ENCODE measurements around the gene RDH5.

The RDH5 gene, protein sequence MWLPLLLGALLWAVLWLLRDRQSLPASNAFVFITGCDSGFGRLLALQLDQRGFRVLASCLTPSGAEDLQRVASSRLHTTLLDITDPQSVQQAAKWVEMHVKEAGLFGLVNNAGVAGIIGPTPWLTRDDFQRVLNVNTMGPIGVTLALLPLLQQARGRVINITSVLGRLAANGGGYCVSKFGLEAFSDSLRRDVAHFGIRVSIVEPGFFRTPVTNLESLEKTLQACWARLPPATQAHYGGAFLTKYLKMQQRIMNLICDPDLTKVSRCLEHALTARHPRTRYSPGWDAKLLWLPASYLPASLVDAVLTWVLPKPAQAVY

DNA sequence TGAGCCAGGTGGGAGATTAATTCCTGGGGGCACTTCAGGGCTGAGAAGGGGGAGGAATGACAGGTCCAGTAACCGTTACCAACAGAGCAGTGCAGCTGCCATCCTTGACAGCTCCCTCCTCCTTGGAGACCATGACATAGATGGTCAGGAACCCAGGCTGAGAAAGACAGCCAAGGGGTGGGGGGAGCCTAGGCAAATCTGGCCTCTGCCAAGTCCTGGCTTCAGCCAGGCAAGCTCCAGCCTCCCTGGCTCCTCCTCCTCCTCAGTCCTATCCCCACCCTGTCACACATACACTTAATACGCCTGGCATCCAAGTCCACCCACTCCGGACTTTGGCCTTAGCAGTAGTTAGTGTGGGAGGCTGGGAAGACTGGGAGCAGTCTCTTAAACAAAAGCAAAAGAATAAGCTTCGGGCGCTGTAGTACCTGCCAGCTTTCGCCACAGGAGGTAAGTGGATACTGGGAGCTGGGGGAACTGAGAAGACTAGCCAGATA is at the start of gene RDH5:
Gene RDH5, plus strand, starts transcription at position 323 of the 494 bp plus-strand sequence. CDS start 792 bp downstream, outside the sequence.
- no peak for DNase-seq

DNA sequence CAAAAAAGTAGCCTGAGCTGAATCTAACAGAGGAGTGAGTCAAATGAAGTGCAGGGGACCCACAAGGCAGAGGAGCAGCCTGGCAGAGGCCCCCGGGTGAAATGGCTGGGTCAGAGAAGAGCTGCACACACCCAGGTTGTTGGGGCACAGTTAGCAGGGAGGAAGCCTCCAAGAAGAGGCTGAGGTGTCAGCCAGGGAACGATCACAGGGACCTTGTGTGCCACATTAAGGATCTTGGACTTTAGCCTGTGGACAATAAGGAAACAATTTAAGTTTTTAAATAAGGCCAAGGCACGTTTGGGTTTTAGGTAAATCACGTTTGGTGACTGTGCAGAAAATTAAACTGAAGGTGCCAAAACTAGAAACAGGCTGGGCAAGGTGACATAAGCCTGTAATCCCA is 48.4 kb upstream of the RDH5 start:
- no peak for DNase-seq

DNA sequence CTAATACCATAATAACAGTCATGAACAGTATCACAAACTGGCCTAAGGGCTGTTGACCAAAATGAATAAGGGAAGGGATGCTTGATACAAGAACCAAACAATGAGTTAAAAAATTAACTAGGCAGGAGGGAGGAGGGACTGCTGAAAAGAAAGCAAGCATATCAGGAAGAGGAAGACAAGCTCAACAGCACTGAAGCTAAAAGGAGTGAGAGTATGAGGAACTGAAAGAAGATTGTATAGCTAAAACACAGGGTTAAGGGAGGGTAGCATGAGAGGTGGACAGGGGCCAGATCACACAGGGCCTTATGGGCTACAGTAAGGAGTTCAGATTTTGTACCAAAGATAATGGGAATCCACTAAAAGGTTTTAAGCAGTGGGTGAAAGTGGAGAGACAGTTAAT is 46.6 kb upstream of the RDH5 start:
- DNase-seq: no peak

DNA sequence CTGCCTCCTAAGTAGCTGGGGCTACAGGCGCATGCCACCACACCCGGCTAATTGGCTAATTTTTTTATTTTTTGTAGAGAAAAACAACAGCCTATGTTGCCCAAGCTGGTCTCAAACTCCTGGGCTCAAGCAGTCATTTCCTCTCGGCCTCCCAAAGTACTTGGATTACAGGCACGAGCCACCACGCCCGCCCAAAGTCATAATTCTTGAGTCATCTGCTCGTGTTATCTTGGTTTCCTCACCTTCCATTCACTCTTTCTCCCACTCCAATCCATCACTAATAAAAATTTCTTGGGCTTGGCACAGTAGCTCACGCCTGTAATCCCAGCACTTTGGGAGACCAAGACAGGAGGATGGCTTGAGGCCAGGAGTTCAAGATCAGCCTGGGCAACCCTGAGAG is 44.5 kb upstream of the RDH5 start:
- no peak for DNase-seq

DNA sequence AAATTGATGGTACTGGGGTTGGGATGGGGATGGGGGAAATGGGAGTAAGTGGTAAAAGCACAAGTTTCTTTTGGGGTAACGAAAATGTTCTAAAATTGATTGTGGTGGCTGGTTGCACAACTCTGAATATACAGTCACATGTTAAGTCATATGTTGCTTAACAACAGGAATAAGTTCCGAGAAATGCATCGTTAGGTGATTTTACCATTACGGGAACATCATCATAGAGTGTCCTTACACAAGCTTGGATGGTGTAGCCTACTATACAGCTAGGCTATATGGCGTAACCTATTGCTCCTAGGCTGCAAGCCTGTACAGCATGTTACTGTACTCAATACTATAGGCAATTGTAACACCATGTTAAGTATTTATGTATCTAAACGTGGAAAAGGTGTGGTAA is 43.5 kb upstream of the RDH5 start:
- no peak for DNase-seq

DNA sequence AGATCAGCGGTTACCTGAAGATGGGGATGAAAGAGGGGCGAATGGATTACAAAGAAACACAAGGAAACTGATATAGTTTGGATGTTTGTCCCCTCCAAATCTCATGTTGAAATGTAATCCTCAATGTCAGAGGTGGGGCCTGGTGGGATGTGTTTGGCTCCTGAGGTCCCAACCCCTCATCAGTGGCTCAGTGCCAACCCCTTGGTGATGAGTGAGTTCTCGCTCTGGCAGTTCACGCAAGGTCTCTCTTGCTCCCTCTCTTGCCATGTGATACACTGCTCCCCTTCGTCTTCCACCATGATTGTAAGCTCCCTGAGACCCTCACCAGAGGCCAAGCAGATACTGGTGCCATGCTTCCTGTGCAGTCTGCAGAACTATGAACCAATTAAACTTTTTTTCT is 40.5 kb upstream of the RDH5 start:
- DNase-seq: no peak

DNA sequence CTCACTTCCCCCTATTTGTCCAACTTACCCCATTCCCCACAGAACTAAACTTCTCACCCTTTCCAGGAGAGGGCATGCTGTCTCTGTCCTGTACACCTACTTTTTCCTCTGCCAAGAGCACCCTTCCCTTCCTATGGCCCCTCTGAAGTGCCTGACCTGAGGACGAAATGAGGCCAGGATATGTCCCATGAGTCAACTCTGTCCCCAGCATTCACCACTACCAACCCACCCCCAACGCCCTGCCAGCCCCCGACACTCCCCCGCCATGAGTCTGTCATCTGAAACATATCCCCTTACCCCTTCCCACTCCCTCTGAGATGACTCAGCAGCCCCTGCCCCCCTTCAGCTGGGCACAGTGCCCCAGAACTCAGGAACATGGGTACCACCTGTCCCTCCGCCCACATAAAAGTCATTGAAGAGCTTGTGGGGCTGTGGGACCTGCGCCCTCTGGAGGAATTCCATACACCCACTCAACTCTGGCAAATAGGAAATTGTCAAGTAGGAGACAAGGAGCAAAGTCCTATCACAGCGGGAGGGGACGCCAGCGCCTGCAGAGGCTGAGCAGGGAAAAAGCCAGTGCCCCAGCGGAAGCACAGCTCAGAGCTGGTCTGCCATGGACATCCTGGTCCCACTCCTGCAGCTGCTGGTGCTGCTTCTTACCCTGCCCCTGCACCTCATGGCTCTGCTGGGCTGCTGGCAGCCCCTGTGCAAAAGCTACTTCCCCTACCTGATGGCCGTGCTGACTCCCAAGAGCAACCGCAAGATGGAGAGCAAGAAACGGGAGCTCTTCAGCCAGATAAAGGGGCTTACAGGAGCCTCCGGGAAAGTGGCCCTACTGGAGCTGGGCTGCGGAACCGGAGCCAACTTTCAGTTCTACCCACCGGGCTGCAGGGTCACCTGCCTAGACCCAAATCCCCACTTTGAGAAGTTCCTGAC is 38.8 kb upstream of the RDH5 start:
- DNase-seq: no peak

DNA sequence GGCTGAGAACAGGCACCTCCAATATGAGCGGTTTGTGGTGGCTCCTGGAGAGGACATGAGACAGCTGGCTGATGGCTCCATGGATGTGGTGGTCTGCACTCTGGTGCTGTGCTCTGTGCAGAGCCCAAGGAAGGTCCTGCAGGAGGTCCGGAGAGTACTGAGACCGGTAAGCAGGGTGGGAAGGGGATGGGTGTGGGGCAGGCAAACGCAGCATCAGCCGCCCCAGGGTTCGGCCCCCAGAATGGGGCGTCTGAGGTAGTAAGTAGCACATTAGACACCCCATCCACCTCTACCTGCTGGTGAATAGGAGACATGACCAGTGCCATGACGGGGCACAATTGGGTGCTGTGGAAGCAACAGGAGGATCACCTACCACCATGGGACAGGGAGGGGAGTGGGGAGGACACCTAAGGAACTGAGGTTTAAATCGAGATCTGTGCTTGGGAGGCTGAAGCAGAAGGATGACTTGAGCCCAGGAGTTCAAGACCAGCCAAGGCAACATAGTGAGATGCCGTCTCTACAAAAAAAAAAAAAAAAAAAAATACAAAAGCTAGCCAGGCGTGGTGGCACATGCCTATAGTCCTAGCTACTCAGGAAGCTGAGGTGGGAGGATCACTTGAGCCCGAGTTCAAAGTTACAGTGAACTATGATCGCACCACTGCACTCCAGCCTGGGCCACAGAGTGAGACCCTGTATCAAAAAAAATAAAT is 38.0 kb upstream of the RDH5 start:
- DNase-seq: no peak

DNA sequence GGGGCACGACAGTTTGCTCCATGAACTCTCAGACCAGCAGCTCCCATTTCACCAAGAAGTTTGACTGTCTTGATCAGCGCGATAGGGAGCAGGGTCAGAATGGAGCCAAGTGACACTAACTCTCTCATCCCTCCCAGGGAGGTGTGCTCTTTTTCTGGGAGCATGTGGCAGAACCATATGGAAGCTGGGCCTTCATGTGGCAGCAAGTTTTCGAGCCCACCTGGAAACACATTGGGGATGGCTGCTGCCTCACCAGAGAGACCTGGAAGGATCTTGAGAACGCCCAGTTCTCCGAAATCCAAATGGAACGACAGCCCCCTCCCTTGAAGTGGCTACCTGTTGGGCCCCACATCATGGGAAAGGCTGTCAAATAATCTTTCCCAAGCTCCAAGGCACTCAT is 36.5 kb upstream of the RDH5 start:
- DNase-seq: no peak

DNA sequence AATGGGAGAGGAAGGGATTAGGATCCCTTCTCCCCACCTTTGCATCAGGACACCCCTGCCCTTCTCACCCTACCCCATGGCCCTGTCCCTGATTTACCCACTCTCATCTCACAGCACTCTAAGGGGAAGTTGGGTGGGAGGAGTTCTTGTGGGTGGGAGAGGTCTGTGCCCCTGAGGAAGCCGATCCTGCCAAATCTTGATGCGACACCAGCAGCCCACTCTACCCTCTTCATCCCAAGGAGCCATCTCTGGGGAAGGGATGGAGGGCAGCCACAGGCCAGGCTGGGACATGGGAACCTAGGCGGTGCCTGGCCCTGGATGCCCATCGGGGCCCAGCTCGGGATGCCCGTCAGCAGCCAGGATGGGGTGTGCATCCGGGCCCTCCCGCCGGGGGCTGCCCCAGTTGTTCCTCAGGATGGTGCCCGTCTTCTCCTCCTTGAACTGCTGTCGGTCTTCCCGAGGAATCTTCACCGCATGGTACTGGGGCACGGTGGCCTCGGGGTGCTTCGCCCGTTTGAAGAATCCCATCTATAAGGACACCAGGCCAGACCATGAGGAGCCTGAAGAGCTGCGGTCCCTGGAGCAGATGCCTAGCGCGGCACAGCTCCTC is 35.3 kb upstream of the RDH5 start:
- DNase-seq: no peak

DNA sequence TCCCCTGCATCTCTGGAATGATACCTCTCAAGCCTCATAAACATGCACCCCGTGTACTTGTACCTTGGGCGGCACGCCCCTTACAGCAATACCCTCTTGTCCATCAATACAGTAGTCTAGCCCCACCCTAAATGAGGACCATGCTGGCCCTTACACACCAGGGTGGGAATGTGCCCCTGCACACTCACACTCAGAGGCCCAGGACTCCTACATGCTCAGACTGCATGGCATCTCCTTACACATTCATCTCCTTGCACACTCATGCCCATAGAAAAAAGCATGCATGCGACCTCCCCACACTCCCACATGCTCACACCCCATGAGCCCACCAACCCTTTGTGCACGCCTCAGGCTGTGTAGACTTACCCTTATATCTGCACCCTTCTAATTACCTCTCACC is 34.5 kb upstream of the RDH5 start:
- no peak for DNase-seq

DNA sequence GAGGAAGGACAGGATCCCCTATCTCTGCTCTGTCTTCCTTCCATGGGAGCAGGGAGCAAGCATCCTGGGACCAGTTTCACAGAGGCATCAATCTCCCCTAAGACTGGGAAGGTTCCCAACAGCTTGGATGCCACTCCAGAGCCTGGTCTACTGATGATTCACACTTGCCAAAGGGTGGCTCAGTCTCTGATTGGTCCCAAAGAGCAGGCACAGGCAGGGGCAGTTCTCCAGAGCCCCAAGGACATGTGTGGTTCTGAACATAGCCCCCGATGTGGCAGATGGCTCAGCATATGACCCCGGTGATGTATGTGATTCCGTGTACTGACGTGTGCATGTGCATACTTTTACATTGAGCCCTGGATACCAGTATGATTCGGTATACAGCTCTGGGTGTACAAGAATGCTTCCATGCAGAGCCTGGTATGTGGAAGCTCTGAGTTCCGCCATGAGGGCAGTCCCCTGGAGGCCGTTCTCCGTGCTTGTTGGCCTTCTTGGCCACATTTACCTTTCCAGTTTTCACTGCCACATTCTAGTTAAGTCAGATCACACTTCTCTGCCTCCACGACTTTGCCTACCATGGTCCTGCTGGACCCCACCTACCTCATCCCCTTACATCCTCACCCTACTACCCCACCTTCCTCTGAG is 33.7 kb upstream of the RDH5 start:
- DNase-seq: no peak

DNA sequence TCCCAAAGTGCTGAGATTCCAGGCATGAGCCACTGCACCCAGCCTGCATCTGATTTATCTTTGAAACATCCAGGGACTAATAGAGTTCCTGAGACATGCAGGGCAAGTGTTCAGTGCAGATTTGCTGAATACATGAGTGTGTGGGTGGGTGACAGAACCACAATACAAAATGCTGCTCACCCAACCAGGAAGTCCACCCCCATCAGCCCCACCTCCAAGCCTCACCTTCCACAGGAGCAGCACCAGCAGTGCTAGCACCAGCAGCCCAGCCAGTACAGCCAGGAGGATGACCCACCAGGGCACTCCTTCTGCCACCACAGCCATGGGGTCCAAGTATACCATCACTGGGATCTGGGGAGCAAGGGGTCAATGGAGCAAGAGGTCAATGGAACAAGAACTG is 32.4 kb upstream of the RDH5 start:
- DNase-seq: peak; percentile 38

DNA sequence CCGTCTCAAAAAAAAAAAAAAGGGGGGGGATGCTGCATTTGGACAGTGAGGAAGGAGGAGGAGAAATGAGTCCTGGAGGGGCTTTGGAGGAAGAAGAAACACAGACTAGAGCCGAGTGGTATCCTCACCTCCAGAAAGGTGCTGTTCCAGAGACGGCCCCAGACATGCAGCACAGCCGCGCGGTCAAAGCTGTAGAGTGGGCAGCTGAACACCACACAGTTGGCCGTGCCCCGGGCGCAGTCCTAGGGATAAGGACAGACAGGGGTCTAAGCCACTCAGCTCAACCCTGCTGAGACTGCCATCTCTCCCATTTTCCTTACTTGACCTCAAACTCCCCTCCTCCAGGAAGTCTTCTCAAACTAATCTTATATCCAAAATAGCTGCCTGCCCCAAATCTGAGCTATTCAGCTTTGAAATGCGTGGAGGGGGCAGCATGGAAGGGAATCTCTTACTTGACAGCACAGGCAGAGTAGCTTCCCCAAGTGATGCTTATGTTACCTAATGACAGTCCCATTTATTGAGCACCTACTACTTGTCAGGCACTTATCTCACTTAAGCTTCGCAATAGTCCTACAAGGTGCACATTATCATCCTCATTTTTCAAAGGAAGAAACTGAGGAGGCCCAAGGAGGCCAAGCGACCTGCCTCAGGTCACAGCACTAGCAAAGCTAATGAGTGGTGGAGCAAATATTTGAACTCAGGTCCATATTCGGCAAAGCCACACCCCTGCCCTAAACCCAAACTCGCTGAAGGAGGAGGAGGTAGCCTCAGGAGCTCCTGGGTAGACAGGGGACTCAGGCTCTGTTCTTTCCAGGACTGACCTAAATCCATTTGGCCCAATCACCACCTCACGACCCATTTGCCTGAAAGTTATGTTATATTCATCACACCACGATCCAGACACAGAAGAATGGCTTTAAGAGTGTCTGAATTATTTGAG is 31.2 kb upstream of the RDH5 start:
- DNase-seq: no peak

DNA sequence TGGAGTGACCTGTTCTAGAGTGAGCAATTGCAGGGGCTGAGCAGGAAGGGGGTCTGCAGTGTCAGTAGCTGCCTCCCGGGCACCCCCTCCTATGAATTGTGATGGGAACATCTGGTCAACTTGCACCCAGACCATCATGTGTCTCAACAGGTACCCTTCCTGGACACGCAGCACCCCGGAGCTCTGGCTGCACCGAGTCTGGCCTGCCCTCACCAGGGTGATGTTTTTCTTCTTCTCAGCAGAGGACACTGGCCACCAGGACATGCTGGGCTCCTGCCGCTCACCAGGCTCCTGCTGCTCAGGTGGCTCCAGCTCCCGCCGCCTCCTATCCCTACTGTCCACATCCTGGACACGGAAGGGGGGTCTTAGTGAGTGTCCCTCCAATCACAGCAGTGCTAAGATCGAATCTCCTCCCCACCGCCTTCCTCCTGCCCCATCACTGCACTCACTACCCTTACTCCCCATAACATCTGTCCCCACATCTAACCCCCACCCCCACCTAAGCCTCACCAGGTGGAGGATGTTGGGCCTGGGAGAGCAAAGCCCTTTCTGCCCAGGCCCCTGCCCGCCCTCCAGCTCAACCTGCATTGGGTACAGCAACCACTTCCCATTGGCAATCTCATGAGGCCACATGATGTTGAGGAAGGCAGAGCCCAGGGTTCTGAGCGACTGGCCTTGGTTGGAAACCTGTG is 27.4 kb upstream of the RDH5 start:
- no peak for DNase-seq

DNA sequence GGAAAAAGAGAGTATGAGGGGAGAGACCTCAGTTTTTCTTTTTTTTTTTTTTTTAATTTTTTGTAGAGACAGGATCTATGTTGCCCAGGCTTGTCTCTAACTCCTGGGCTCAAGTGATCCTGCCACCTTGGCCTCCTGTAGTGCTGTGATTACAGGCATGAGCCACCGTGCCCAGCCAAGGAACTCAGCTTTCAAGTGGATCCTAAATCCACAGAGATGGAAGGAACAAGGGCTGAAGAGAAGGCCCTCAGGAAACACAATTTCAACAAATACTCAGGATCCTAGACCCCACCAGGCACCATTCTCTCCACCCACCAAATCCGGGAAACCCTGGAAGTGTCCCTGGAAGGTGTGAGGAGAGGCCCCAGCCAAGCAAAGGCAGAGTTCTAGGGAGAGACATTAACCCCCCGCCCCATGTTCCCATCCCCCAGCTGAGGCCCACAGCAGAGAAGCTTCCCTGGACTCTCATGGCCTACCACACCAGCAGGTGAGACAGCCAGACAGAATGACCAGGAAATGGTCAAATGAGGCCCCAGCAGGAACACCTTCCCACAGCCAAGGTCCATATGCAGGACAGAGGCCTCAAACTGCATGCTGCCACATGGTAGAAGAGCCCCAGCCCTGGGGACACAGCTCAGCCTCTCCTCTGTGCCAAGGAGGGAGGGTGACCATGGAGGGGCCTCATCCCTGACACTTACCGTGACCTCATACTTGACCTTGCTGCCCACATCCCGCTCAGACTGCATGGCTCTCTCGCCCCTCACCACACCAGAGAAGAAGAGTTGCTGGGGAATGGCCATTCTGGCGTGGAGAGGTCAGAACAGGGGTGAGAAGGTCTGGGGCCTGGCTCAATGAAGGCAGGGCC is 26.6 kb upstream of the RDH5 start:
- DNase-seq: no peak

DNA sequence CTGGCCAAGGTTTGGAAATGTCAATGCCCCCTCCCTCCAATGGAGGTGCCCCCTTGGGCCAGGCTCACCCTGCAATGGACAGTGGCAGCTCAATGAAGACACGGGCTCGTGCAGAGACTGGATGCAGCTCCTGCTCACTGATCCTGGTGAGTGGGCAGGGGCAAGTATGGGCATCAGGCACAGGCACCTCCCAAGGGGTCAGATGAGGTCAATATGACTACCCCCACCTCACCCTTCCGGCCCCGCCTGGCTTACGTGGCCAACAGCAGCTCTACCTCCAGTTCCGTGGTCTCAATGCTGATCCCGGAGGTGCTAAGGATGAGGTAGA is 26.0 kb upstream of the RDH5 start:
- DNase-seq: no peak

DNA sequence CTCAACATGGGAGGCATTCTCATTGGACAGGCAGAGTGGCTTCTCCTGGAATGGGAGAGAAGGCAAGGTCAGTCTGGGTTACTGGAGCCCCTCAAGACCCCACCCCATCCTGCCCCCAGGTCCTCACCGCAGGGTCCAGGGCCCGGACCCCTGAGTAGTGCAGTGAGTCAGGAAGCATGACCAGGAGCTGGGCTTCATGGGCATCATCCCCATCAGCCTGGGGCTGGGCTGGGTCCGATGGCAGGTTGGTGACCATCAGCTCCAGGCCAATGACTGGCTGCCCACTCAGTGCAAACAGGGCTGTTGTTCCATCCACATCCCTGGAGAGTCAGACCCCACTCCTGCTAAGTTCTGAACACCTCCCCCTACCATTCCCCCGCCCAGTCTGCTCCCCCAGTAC is 25.5 kb upstream of the RDH5 start:
- DNase-seq: no peak

DNA sequence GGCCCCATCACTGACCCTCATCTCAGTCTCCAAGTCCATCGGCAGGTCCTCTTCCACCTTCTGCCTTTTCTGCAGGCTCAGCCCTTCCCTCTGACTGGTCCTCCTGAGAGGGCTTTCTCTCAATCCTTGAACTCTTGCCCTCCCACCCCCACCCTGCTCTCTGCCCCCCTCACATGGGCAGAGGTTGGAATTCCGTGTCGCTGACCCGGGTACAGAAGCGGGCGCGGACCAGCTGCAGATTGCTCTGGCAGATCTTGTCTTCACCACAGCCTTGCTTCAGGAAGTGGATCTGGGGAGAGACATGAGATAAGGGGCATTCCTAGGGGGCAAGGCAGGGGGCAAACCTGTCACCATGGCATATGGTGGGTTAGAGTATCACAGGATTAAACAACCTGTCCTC is 24.8 kb upstream of the RDH5 start:
- DNase-seq: no peak

DNA sequence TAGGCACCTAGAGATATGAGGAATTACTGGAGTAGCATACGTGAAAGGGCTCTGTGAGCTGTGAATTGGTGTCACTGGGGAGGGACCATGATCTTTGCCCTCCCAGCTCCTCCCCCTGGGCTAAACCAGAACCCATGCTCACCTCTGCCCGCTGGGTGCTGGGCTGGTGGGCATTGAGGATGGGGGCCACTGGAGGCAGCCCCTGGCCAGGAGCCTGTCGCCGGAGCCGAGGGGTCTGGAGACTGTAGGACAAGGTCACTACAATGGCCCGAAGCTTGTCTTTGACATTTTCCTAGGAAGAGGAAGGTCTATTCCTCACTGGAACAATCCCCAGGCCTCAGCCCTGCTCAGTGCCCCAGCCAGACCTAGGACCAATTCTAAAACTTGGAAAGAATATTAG is 24.1 kb upstream of the RDH5 start:
- DNase-seq: no peak
